Posterior vena cava (tissue), 2 donors: ENCODE results near the gene LCK. TPM values are rescaled to one million over a fixed set of nuclear protein-coding genes. Genes with fewer than 3 reads are reported as not detected.
"Not testable (repeated sequence)": the region's sequence is repeated elsewhere in the genome, so short reads cannot be mapped to it uniquely, and the experiment has no call there.

Experiments
- DNase-seq: peaks from one replicate; pipeline ENCODE4 v3.0.0-alpha.2; 2020; ENCODE audit warnings: low spot score
- intact Hi-C, 2 donors: fragments of 100-400 bp; cut with DNase I; formaldehyde crosslinking; loops; one replicate each; pipeline versions ENCODE4 v1.14.1 to v1.14.2; 2022 to 2023
- total RNA-seq, 2 donors: library from RNA; stranded (reverse); fragmentation: NEBNext Ultra II Directional; extraction: Animal tissue kit (Norgen Biotek cat#: 25700); gene quantifications; one replicate each; pipeline ENCODE4 v1.2.1, GENCODE V29; 2021
- donor health status: DM: yes; HTN: yes; CAD: no.
- donor health status: DM: yes; HTN: yes; CAD: no.

The LCK gene
- total RNA-seq, 2 donors from 2014 or later: 1.1 to 1.3 TPM

- intact Hi-C loops: loop anchor here in 1 of 2 donors (5.0 kb wide), 1 partner anchor 346 kb away; no protein-coding TSS in a partner anchor
- DNase-seq: no peak
Observed at GRCh38 chr1:32265846-32266245, 14.8 kb downstream of the LCK start.

- intact Hi-C loops: loop anchor here in 1 of 2 donors (5.0 kb wide), 1 partner anchor 345 kb away; no protein-coding TSS in a partner anchor
- DNase-seq: no peak
Observed at GRCh38 chr1:32266921-32267591, 16.0 kb downstream of the LCK start.

- DNase-seq: no peak
- intact Hi-C loops: loop anchor here in 1 of 2 donors (5.0 kb wide), 1 partner anchor 343 kb away; no protein-coding TSS in a partner anchor
Observed at GRCh38 chr1:32269744-32270143, 18.7 kb downstream of the LCK start.

GRCh38 chr1:32272557-32273390 lies 21.7 kb downstream of the LCK start:
- DNase-seq: no peak
- intact Hi-C loops: no loop called here

GRCh38 chr1:32273391-32274208 lies 22.5 kb downstream of the LCK start:
- intact Hi-C loops: no loop called here
- DNase-seq: no peak

- DNase-seq: no peak
- intact Hi-C loops: no loop called here
Observed at GRCh38 chr1:32274646-32275340, 23.7 kb downstream of the LCK start.

- intact Hi-C loops: no loop called here
- DNase-seq: no peak
Observed at GRCh38 chr1:32275424-32275823, 24.4 kb downstream of the LCK start.

- no peak for DNase-seq
- intact Hi-C loops: no loop called here
Observed at GRCh38 chr1:32276032-32276782, 25.1 kb downstream of the LCK start.

GRCh38 chr1:32284777-32285176 lies 33.7 kb downstream of the LCK start:
- DNase-seq, intact Hi-C loops: not testable (repeated sequence)

- DNase-seq: no peak
- intact Hi-C loops: no loop called here
Observed at GRCh38 chr1:32285658-32286057, 34.6 kb downstream of the LCK start.

- intact Hi-C loops: no loop called here
- DNase-seq: peak; percentile 5
Observed at GRCh38 chr1:32286763-32287162, 35.7 kb downstream of the LCK start.

- intact Hi-C loops: no loop called here
- DNase-seq: no peak
Observed at GRCh38 chr1:32289256-32289655, 38.2 kb downstream of the LCK start.

- no peak for DNase-seq
- intact Hi-C loops: no loop called here
Observed at GRCh38 chr1:32291145-32291707, 40.2 kb downstream of the LCK start.

GRCh38 chr1:32291708-32292538 lies 40.9 kb downstream of the LCK start, which contains the start of gene HDAC1:
Gene HDAC1, plus strand, starts transcription at chr1:32292083. Its CDS starts 87 bp downstream, at chr1:32292170.
- DNase-seq: peak; percentile 97
- intact Hi-C loops: no loop called here

- DNase-seq: peak; percentile 66
- intact Hi-C loops: not testable (repeated sequence)
Observed at GRCh38 chr1:32298211-32298610, 47.1 kb downstream of the LCK start.

- peak; percentile 9 for DNase-seq
- intact Hi-C loops: no loop called here
Observed at GRCh38 chr1:32299327-32299726, 48.3 kb downstream of the LCK start.

GRCh38 chr1:32303358-32303757 lies 52.3 kb downstream of the LCK start:
- intact Hi-C loops: no loop called here
- no peak for DNase-seq
